NCI-H69 (cell line): Measurements from ENCODE around the gene GSTT4.
"Not testable (repeated sequence)": the region's sequence is repeated elsewhere in the genome, so short reads cannot be mapped to it uniquely, and the experiment has no call there.

Experiments
- DNase-seq: peaks from one replicate; lab custom pipeline; 2025; lab: John Stamatoyannopoulos, UW

The GSTT4 gene

GRCh38 chr22:23952794-23953405 lies 52.4 kb downstream of the GSTT4 start:
- not testable (repeated sequence) for DNase-seq

GRCh38 chr22:23951383-23951782 lies 53.9 kb downstream of the GSTT4 start:
- DNase-seq = not testable (repeated sequence)

- DNase-seq = not testable (repeated sequence)
These were observed 55.5 kb downstream of the GSTT4 start for GRCh38 chr22:23949764-23950163.
